Measurements from ENCODE around the gene PTPRK. TPM values are rescaled to one million over a fixed set of nuclear protein-coding genes. Genes with fewer than 3 reads are reported as not detected.

Gene PTPRK
- total RNA-seq, 4 donors from 2014 or later = 7.3 to 22.9 (median 13.0) TPM

GRCh38 chr6:128345278-128345677, 175.1 kb downstream of the PTPRK start:
- intact Hi-C loops (cut with DNase I; ENCODE audit: low total_unique reads) (no loop called here), in situ Hi-C loops (cut with MboI; ENCODE audit: low sequenced_read_pairs in 4 of 4) (loop anchor here in 1 of 4 donors (25.0 kb wide), 1 partner anchor 608 kb away; no protein-coding TSS in a partner anchor)
- ATAC-seq (no peak), DNase-seq (no peak)
- no peak for TF ChIP-seq CTCF (IDR thresholded peaks at IDR 0.05 in 4 of 5, conservative IDR thresholded peaks at IDR 0.05 in 1 of 5)
- TF ChIP-seq POLR2A (IDR thresholded peaks at IDR 0.05) = no peak
- Histone ChIP-seq H3K9me3 (no peaks in the 10 kb centered on the region), H3K27ac (no peak overlapping the region), H3K4me3 (no peak overlapping the region), H3K4me1 (peaks cover 10% of the 10 kb centered on the region in 2 donors), H3K27me3 (no peaks in the 10 kb centered on the region), H3K36me3 (no peaks in the 10 kb centered on the region)

DNA sequence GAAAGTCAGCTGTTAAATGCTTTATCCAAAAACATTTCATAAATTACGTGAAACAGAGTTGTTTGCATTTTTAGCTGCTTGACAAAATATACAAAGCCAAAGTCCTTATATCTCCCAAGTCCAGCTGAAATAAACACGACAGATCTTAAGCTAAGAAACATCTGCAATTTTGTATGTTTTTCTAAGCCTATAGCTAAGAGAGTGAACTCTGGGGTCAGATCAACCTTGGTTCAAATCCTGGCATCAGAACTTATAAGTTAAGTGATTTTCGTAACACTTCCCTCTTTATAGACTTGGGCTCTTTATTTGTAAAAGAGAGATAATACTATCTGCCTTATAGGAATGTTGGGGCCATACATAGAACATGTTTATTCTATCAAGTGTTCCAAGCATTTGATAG, 176.7 kb downstream of the PTPRK start:
- H3K9me3 ChIP-seq = no peaks in the 10 kb centered on the region
- TF ChIP-seq POLR2A (IDR thresholded peaks at IDR 0.05) (no peak), CTCF (IDR thresholded peaks at IDR 0.05 in 4 of 5, conservative IDR thresholded peaks at IDR 0.05 in 1 of 5) (no peak)
- peaks cover 21 to 22% of the 10 kb centered on the region in 2 donors for H3K4me1 ChIP-seq
- intact Hi-C loops (cut with DNase I; ENCODE audit: low total_unique reads) (no loop called here), in situ Hi-C loops (cut with MboI; ENCODE audit: low sequenced_read_pairs in 4 of 4) (loop anchor here in 1 of 4 donors (25.0 kb wide), 1 partner anchor 606 kb away; no protein-coding TSS in a partner anchor)
- no peak for ATAC-seq
- no peak overlapping the region for H3K4me3 ChIP-seq
- no peaks in the 10 kb centered on the region for H3K36me3 ChIP-seq
- H3K27me3 ChIP-seq = no peaks in the 10 kb centered on the region
- no peak overlapping the region for H3K27ac ChIP-seq
- DNase-seq = no peak

DNA sequence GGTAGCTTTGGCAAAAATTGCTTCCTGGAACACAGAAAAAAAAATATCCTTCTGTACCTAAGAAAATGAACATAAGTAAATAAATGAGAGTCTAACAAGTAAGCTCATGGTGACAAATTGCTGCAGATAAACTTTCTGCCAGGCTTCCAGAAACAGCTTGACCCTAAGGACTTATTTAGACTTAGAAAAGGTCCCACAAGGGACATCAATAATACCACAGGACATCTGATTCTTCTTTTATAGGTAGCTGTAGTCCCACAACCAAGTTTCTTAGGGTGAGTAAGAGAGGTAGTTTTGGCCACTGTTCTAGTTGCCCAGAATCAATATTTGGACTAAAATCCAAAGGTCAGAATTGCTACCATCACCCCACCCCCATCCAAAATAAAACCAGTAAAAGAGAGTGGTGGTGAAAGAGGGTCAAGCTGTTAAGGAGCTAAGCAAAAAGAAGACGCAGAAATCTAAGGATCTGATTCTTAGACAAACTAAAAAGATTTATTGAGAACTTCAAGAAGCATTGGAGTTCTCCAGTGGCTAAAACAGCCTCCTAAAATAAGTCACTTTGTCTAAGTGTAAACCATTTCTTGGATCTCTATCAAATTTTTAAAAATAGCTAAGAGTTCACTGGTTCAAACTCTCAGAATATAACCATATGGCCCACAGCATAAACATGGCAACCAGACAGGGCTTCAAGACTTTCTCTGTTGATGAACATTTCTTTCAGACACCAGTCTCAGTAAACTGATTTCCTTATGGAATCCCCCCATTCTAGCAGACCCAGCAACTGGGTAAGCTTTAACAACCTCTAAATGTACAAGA, 180.6 kb downstream of the PTPRK start:
- Histone ChIP-seq H3K36me3 (no peaks in the 10 kb centered on the region), H3K4me1 (peaks cover 15% of the 10 kb centered on the region in 2 donors), H3K4me3 (no peak overlapping the region), H3K9me3 (no peaks in the 10 kb centered on the region), H3K27me3 (no peaks in the 10 kb centered on the region), H3K27ac (peak overlapping the region in 3 of 4 donors; percentile 15 to 49 (median 19))
- ATAC-seq (peak in 1 of 2 donors; percentile 39), DNase-seq (no peak)
- TF ChIP-seq POLR2A (IDR thresholded peaks at IDR 0.05) = no peak
- in situ Hi-C loops (cut with MboI; ENCODE audit: low sequenced_read_pairs in 4 of 4) (loop anchor here in 1 of 4 donors (25.0 kb wide), 1 partner anchor 603 kb away; no protein-coding TSS in a partner anchor), intact Hi-C loops (cut with DNase I; ENCODE audit: low total_unique reads) (no loop called here)

GRCh38 chr6:128337619-128338018, 182.8 kb downstream of the PTPRK start:
- H3K4me3 ChIP-seq = no peak overlapping the region
- DNase-seq (no peak), ATAC-seq (no peak)
- peaks cover 15% of the 10 kb centered on the region in 2 donors for H3K4me1 ChIP-seq
- no peak overlapping the region for H3K27ac ChIP-seq
- no peaks in the 10 kb centered on the region for H3K27me3 ChIP-seq
- TF ChIP-seq POLR2A (IDR thresholded peaks at IDR 0.05) (no peak), CTCF (IDR thresholded peaks at IDR 0.05 in 4 of 5, conservative IDR thresholded peaks at IDR 0.05 in 1 of 5) (no peak)
- intact Hi-C loops (cut with DNase I; ENCODE audit: low total_unique reads) = no loop called here
- in situ Hi-C loops (cut with MboI; ENCODE audit: low sequenced_read_pairs in 4 of 4) = loop anchor here in 1 of 4 donors (25.0 kb wide), 1 partner anchor 600 kb away; no protein-coding TSS in a partner anchor
- no peaks in the 10 kb centered on the region for H3K9me3 ChIP-seq
- H3K36me3 ChIP-seq = no peaks in the 10 kb centered on the region

- no peaks in the 10 kb centered on the region for H3K27me3 ChIP-seq
- DNase-seq (no peak), ATAC-seq (no peak)
- in situ Hi-C loops (cut with MboI; ENCODE audit: low sequenced_read_pairs in 4 of 4) = loop anchor here in 1 of 4 donors (25.0 kb wide), 1 partner anchor 599 kb away; no protein-coding TSS in a partner anchor
- H3K4me3 ChIP-seq = no peak overlapping the region
- peaks cover 15 to 19% of the 10 kb centered on the region in 2 donors for H3K4me1 ChIP-seq
- intact Hi-C loops (cut with DNase I; ENCODE audit: low total_unique reads) = no loop called here
- no peaks in the 10 kb centered on the region for H3K9me3 ChIP-seq
- no peak for TF ChIP-seq CTCF (IDR thresholded peaks at IDR 0.05 in 4 of 5, conservative IDR thresholded peaks at IDR 0.05 in 1 of 5)
- TF ChIP-seq POLR2A (IDR thresholded peaks at IDR 0.05) = no peak
- H3K36me3 ChIP-seq = no peaks in the 10 kb centered on the region
- H3K27ac ChIP-seq = no peak overlapping the region
Measured at GRCh38 chr6:128336436-128337095, 183.8 kb downstream of the PTPRK start.
